Measurements from ENCODE around the gene SVBP. TPM values are rescaled to one million over a fixed set of nuclear protein-coding genes. Genes with fewer than 3 reads are reported as not detected.
A peak's percentile ranks its signal among the peaks of the same experiment; 100 is the strongest.
"Not testable (repeated sequence)": the region's sequence is repeated elsewhere in the genome, so short reads cannot be mapped to it uniquely, and the experiment has no call there.

Gene SVBP
- total RNA-seq, 2 experiments from 2014 or later: 15.8 to 18.1 TPM

GRCh38 chr1:42833981-42834380 lies 16.8 kb upstream of the SVBP start:
- POLR2A ChIA-PET: no interaction called here
- Mint-ChIP-seq H3K27ac (no peak overlapping the region), H3K4me3 (no peak overlapping the region), H3K4me1 (peaks cover 2% of the 10 kb centered on the region), H3K36me3 (peaks cover 3% of the 10 kb centered on the region), H3K27me3 (no peaks in the 10 kb centered on the region), H3K9me3 (no peaks in the 10 kb centered on the region)
- DNase-seq (no peak), ATAC-seq (ENCODE audit: low read depth) (no peak)

- H3K27me3 Mint-ChIP-seq: no peaks in the 10 kb centered on the region
- DNase-seq (no peak), ATAC-seq (ENCODE audit: low read depth) (no peak)
- no peak overlapping the region for H3K4me3 Mint-ChIP-seq
- H3K9me3 Mint-ChIP-seq: no peaks in the 10 kb centered on the region
- H3K4me1 Mint-ChIP-seq: peaks cover 2% of the 10 kb centered on the region
- POLR2A ChIA-PET: no interaction called here
- H3K36me3 Mint-ChIP-seq: peaks cover 3% of the 10 kb centered on the region
- H3K27ac Mint-ChIP-seq: no peak overlapping the region
Measured at GRCh38 chr1:42832641-42833240, 15.5 kb upstream of the SVBP start.

DNA sequence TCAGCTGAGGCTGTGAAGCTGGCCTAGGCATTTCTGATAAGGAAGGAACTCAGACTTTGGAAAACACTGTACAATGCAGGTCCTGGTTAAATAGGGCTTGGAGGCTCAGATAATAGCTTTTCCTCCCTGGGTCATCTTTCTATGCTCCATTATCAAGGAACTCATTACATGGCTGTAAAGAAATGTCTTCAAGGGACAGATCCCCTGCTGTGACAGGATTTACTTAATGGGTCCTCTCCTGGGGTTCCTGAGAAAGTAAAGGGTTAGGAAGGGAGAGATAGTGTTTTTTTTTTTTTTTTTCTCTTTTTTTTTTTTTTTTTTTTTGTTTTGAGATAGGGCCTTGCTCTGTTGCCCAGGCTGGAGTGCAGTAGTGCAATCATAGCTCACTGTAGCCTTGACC lies 14.1 kb upstream of the SVBP start:
- ATAC-seq (ENCODE audit: low read depth) (no peak), DNase-seq (no peak)
- Mint-ChIP-seq H3K27ac (no peak overlapping the region), H3K4me3 (no peak overlapping the region), H3K9me3 (no peaks in the 10 kb centered on the region), H3K4me1 (no peaks in the 10 kb centered on the region), H3K36me3 (peaks cover 2% of the 10 kb centered on the region), H3K27me3 (no peaks in the 10 kb centered on the region)
- POLR2A ChIA-PET: no interaction called here

GRCh38 chr1:42830631-42831030 lies 13.4 kb upstream of the SVBP start:
- Mint-ChIP-seq H3K27ac (no peak overlapping the region), H3K36me3 (peaks cover 2% of the 10 kb centered on the region), H3K27me3 (no peaks in the 10 kb centered on the region), H3K4me1 (no peaks in the 10 kb centered on the region), H3K4me3 (no peak overlapping the region), H3K9me3 (no peaks in the 10 kb centered on the region)
- ATAC-seq (ENCODE audit: low read depth) (no peak), DNase-seq (no peak)
- POLR2A ChIA-PET: no interaction called here

GRCh38 chr1:42825036-42825851 lies 8.0 kb upstream of the SVBP start:
- DNase-seq (no peak), ATAC-seq (ENCODE audit: low read depth) (no peak)
- Mint-ChIP-seq H3K27ac (no peak overlapping the region), H3K9me3 (no peaks in the 10 kb centered on the region), H3K36me3 (no peaks in the 10 kb centered on the region), H3K27me3 (peaks cover 2% of the 10 kb centered on the region), H3K4me3 (no peak overlapping the region), H3K4me1 (peaks cover 8% of the 10 kb centered on the region)
- POLR2A ChIA-PET: no interaction called here

GRCh38 chr1:42824481-42825035 lies 7.4 kb upstream of the SVBP start:
- ATAC-seq (ENCODE audit: low read depth) (no peak), DNase-seq (no peak)
- peaks cover 8% of the 10 kb centered on the region for H3K4me1 Mint-ChIP-seq
- H3K27ac Mint-ChIP-seq: no peak overlapping the region
- H3K4me3 Mint-ChIP-seq: no peak overlapping the region
- H3K27me3 Mint-ChIP-seq: peaks cover 2% of the 10 kb centered on the region
- H3K36me3 Mint-ChIP-seq: no peaks in the 10 kb centered on the region
- no peaks in the 10 kb centered on the region for H3K9me3 Mint-ChIP-seq
- POLR2A ChIA-PET: no interaction called here

- ATAC-seq (ENCODE audit: low read depth) (no peak), DNase-seq (no peak)
- H3K4me3 Mint-ChIP-seq: no peak overlapping the region
- peaks cover 15% of the 10 kb centered on the region for H3K4me1 Mint-ChIP-seq
- H3K27me3 Mint-ChIP-seq: peaks cover 2% of the 10 kb centered on the region
- POLR2A ChIA-PET: interaction anchor here (0.7 kb wide), 1 partner anchor 23 kb away, joined by 3 read pairs; the partner anchor contains the start of gene ZNF691
- no peak overlapping the region for H3K27ac Mint-ChIP-seq
- H3K9me3 Mint-ChIP-seq: no peaks in the 10 kb centered on the region
- peaks cover 1% of the 10 kb centered on the region for H3K36me3 Mint-ChIP-seq
Measured at GRCh38 chr1:42822800-42823392, 5.7 kb upstream of the SVBP start.

DNA sequence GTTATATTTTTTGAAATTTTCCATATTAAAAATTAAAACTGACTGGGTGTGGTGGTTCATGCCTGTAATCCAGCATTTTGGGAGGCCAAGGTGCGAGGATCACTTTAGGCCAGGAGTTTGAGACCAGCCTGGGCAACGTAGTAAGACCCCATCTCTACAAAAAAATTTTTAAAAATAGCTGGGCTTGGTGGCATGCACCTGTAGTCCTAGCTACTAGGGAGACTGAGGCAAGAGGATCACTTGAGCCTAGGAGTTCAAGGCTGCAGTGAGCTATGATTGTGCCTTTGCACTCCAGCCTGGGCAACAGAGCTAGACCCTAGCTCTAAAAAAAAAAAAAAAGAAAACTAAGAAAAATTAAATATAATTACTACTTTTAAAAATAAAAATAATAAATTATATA lies 4.5 kb upstream of the SVBP start:
- ATAC-seq (ENCODE audit: low read depth): no peak
- DNase-seq: no peak
- peaks cover 21% of the 10 kb centered on the region for H3K4me1 Mint-ChIP-seq
- H3K27me3 Mint-ChIP-seq: peaks cover 2% of the 10 kb centered on the region
- H3K36me3 Mint-ChIP-seq: peaks cover 1% of the 10 kb centered on the region
- H3K4me3 Mint-ChIP-seq: no peak overlapping the region
- H3K9me3 Mint-ChIP-seq: no peaks in the 10 kb centered on the region
- no peak overlapping the region for H3K27ac Mint-ChIP-seq
- POLR2A ChIA-PET: interaction anchor here (0.7 to 2.9 kb wide), 3 partner anchors 25 to 55 kb away, joined by 3 to 8 read pairs (median 6); partner anchors contain the start of genes C1orf50, P3H1 and ZNF691

DNA sequence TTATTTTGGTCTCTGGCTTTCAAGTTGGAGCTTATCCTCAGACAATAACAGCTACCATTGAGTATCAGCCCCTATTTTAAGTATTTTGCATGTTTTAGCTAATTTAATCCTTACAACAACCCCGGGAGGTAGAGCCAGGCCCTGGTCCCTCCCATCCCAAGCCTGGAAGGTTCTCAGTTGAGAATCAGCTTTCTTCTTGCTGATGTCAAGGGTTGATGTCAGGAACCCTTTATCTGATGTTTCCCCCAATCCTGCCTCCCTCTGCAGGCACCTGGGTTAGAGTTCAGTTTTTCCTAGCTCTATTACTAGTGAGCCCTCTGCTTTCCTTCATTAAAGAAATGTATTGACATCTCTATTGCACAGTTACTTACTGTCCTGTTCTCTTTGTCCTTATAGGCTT lies 3.6 kb upstream of the SVBP start:
- H3K4me1 Mint-ChIP-seq: peaks cover 26% of the 10 kb centered on the region
- no peak overlapping the region for H3K27ac Mint-ChIP-seq
- ATAC-seq (ENCODE audit: low read depth): no peak
- no peak overlapping the region for H3K4me3 Mint-ChIP-seq
- H3K9me3 Mint-ChIP-seq: no peaks in the 10 kb centered on the region
- H3K36me3 Mint-ChIP-seq: peaks cover 4% of the 10 kb centered on the region
- POLR2A ChIA-PET: interaction anchor here (2.9 kb wide), 1 partner anchor 26 kb away, joined by 8 read pairs; the partner anchor contains the start of gene ZNF691
- peaks cover 2% of the 10 kb centered on the region for H3K27me3 Mint-ChIP-seq
- no peak for DNase-seq

DNA sequence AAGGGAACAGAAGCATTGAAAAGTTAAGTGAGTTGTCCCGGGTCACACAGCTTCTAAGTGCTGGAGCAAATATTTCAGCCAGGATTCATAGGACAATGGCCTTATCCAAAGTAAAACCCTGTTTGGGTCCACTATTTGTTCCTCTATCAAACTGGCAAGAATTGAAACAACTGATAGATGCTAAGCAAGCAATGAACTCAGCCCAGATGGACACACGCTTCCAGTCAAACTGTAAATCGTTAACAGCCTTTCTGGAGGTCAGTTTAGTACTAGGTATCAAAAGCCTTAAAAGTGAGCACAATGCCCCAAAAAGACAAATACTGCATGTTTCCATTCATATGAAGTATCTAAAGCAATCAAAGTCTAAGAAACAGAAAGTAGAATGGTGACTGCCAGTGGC lies 779 bp upstream of the SVBP start:
- H3K27ac Mint-ChIP-seq: no peak overlapping the region
- ATAC-seq (ENCODE audit: low read depth) (no peak), DNase-seq (no peak)
- H3K36me3 Mint-ChIP-seq: peaks cover 7% of the 10 kb centered on the region
- H3K27me3 Mint-ChIP-seq: peaks cover 2% of the 10 kb centered on the region
- H3K4me3 Mint-ChIP-seq: peak overlapping the region; percentile 86
- POLR2A ChIA-PET: interaction anchor here (0.5 to 3.8 kb wide), 5 partner anchors 17 to 1820 kb away, joined by 3 to 30 read pairs (median 4); partner anchors contain the start of genes C1orf50, P3H1 and ZNF691
- no peaks in the 10 kb centered on the region for H3K9me3 Mint-ChIP-seq
- H3K4me1 Mint-ChIP-seq: peaks cover 24% of the 10 kb centered on the region

- Mint-ChIP-seq H3K27ac (no peak overlapping the region), H3K27me3 (peaks cover 2% of the 10 kb centered on the region), H3K4me1 (peaks cover 20% of the 10 kb centered on the region), H3K9me3 (no peaks in the 10 kb centered on the region), H3K4me3 (peak overlapping the region; percentile 86), H3K36me3 (peaks cover 7% of the 10 kb centered on the region)
- POLR2A ChIA-PET: interaction anchor here (0.5 to 3.8 kb wide), 5 partner anchors 17 to 1819 kb away, joined by 3 to 30 read pairs (median 4); partner anchors contain the start of genes C1orf50, P3H1 and ZNF691
- ATAC-seq (ENCODE audit: low read depth) (no peak), DNase-seq (no peak)
Measured at GRCh38 chr1:42817440-42817767, 207 bp upstream of the SVBP start.

- Mint-ChIP-seq H3K27ac (peak overlapping the region; percentile 87), H3K4me3 (peak overlapping the region; percentile 86), H3K4me1 (peaks cover 20% of the 10 kb centered on the region), H3K36me3 (peaks cover 7% of the 10 kb centered on the region), H3K27me3 (peaks cover 2% of the 10 kb centered on the region), H3K9me3 (no peaks in the 10 kb centered on the region)
- DNase-seq (peak; percentile 38), ATAC-seq (ENCODE audit: low read depth) (peak; percentile 3)
- POLR2A ChIA-PET: interaction anchor here (0.9 to 3.8 kb wide), 7 partner anchors 9 to 50 kb away, joined by 3 to 30 read pairs (median 4); partner anchors contain the start of genes C1orf50, P3H1, TMEM269 and ZNF691
Measured at GRCh38 chr1:42815941-42816584, 1.1 kb downstream of the SVBP start.

GRCh38 chr1:42814815-42815214 lies 2.4 kb downstream of the SVBP start:
- H3K4me3 Mint-ChIP-seq; H3K36me3 Mint-ChIP-seq; POLR2A ChIA-PET; DNase-seq; H3K27me3 Mint-ChIP-seq; H3K27ac Mint-ChIP-seq; ATAC-seq (ENCODE audit: low read depth); H3K9me3 Mint-ChIP-seq: not testable (repeated sequence)
- peaks cover 20% of the 10 kb centered on the region for H3K4me1 Mint-ChIP-seq
